Stimulated activated CD4-positive, alpha-beta T cell treated with anti-CD3 and anti-CD28 coated beads, Interleukin-1b, Interleukin-23, amount 100 ng/mL, for 24 hours (primary cell): ENCODE measurements around the gene MT1B.

Source experiments
- DNase-seq, 4 experiments: peaks; one replicate each; pipeline ENCODE4 v3.0.0-alpha.2; 2020; ENCODE audit warnings: low read depth in 4 of 4, low spot score in 1 of 4

The MT1B gene

GRCh38 chr16:56651586-56651985, at the start of gene MT1B:
MT1B (plus strand) TSS chr16:56651886; CDS start chr16:56651954, 68 bp downstream.
- no peak for DNase-seq

DNA sequence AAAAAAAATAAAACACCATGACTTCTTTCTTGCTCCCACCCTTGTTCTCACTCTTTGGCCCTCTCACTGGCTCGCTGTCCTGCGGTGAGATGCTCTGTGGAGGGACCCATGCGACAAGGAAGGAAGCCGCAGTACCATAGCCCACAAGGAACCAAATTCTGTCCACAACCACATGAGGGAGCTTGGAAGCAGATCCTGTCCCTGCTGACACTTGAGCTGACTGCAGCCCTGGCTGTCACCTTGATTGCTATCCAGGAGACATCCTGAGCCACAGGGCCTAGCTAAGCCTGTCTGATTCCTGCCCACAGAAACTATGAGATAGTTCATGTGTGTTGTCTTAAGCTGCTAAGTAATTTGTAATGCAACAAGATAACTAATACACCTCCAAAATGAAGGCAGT, 48.1 kb upstream of the MT1B start:
- no peak for DNase-seq

DNA sequence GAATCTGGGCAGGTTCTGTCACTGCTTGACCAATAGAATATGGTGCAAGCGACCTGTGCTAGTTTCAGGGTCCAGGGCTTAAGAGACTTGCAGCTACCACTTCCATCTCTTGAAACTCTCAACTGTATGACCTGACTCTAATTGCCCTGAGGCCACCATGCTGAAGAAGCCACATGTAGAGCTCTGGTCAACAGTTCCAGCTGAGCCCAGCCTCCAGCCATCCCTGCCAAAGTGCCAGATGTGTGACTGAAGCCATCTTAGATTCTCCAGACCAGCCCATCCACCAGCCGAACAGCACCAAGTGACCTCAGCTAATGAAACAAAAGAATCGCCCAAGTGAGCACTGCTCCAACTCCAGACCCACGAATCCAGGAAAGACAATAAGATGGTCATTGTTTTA, 46.7 kb upstream of the MT1B start:
- no peak for DNase-seq

- DNase-seq = no peak
Measured at GRCh38 chr16:56605475-56605874, 46.2 kb upstream of the MT1B start.

GRCh38 chr16:56606071-56606475, 45.6 kb upstream of the MT1B start:
- no peak for DNase-seq

DNA sequence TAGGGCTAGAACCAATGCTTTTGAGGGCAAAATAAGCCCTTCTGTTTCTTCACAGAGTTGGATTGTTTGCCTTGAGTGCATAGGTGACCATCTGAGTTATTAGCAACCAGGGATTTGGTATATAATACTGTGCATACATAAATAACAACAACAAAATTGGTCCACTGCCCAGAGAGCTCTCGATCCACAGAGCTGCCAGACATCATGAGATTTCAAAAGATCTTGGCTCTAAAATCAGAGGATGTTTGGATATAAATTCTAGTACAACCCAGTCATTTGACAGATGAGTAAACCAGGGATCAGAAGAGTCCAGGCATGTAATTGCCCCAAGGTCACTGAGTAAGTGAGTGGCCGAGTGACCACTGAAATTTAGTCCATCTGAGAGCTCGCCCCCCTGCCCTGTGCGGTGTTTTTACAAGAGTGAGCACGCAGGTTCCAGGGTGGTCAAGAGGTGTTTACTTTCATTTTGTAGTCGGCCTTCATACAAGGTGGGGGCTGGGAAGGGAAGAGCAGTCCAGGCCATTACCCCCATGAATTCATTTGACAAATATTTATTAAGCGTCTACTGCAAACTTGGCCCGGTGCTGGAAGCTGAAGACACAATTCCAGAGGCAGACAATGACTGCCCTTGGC, 45.1 kb upstream of the MT1B start:
- no peak for DNase-seq

GRCh38 chr16:56607109-56607618, 44.5 kb upstream of the MT1B start:
- no peak for DNase-seq

DNA sequence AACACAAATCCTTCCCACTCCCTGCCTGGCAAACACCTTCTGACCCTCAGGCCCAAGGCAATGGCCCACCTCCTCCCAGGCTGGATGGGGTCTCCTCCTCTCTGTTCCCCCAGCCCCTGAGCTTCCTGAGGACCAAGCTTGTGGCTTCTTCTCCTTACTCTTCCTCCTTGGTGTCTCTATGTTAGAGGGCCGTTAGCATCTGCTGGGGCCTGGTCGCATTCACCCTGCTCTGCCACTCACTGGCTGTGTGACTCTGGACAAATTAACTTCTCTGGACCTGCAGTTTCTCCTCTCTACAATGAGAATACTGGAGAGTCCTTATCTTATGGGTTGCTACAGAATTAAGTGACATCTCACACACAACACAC, 44.0 kb upstream of the MT1B start:
- no peak for DNase-seq

- DNase-seq = peak; percentile 79 to 90 (median 82)
Measured at GRCh38 chr16:56608043-56608875, 43.4 kb upstream of the MT1B start, which contains the start of gene MT2A. MT2A (plus strand) TSS chr16:56608584; CDS start chr16:56608656, 72 bp downstream.

GRCh38 chr16:56608876-56609462, 42.7 kb upstream of the MT1B start:
- no peak for DNase-seq

- peak; percentile 52 to 70 (median 60) for DNase-seq
Measured at GRCh38 chr16:56609463-56609921, 42.2 kb upstream of the MT1B start.

DNA sequence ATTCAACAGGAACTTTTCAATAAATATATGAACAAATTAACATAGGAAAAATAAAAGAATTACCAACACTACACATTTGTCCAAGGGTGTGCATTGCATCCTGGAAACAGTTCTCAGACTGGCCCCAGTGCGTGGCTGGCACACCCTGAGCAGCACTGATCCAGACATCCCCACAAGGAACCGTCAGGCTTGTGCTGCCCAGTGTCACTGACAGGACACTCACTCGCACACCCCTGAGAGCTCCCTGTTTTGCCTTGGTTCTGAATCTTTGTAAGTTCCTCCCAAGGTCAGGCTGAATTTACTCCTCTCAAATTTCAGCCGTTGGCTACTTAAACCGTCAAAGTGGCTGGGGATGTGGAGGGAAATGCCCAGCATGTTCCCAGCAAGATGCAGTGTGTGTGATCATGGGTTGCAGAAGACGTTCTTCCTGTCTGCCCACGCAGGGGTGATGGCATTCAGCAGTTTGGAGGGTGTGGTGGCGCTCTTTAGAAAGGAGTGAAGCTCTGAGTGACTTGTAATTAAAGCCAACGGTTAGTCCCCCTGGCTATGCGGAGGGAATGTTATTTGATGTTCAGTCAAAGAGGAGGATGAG, 41.6 kb upstream of the MT1B start:
- DNase-seq = peak; percentile 42 to 77 (median 58)

GRCh38 chr16:56610609-56611111, 41.0 kb upstream of the MT1B start:
- DNase-seq = peak in 1 of 4 experiments; percentile 46

- no peak for DNase-seq
Measured at GRCh38 chr16:56611281-56611833, 40.3 kb upstream of the MT1B start.

DNA sequence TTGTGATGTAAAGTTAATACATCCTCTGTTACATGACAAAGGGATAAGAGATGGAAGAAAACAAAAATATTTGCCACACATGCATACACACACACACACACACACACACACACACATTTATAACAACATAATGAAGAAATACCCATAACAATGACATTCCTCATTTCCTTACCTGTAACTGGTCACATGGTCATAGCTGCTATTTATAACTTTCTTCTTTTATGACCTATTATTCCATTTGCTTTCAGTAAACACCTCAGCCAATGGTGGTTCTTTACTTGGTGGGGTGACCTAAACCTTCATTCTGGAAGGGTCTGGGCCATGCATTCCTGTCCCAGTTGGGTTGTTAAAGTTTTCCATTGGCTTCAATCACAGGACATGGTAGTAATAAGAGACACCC, 38.0 kb upstream of the MT1B start:
- no peak for DNase-seq

DNA sequence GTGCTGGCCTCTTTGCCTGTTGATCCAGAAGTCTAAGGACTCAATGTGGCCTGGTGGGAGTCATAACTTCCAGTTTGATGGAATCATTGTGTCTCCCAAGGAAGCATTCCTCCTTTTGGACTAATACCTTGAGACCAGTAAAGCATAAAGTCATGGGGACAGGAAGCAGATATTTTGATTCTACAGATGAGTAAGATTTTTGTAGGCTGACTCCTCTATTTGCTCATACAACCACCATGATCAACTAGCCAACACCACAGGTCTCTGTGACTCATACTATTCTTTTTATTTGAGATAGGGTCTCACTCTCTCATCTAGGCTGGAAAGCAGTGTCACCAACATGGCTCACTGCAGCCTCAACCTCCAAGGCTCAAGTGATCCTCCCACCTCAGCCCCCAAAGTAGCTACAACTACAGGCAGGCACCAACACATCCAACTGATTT, 37.1 kb upstream of the MT1B start:
- no peak for DNase-seq

- DNase-seq = no peak
Measured at GRCh38 chr16:56615353-56615752, 36.3 kb upstream of the MT1B start.

DNA sequence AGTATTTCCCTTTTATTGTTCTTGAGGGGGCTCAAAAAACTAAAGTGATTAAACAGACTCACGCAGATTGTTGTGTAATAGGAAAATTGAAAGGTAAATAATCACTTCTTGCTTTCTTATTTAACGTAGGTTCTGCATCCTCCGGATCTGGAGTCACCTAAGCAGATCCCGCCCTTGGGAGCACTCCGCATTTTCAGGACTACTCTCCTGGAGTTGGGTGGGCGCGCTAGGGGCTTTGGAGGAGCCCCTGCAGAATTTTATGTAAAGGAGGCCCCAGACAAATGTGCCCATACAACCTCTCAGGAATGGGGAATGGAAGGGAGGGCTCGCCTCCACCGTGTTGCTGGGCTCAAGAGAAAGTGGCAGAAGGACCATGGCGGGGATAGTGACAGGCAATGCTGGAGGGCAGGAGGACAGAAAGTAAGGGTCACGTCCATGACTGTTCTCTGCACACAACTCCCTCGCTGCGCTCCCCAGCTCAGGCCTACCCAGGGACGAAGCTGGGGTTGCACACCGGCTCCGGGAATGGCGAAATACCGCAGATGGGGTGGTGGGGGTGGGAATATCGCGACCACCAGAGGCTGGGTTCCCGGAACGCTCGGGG, 35.0 kb upstream of the MT1B start:
- DNase-seq = no peak

DNA sequence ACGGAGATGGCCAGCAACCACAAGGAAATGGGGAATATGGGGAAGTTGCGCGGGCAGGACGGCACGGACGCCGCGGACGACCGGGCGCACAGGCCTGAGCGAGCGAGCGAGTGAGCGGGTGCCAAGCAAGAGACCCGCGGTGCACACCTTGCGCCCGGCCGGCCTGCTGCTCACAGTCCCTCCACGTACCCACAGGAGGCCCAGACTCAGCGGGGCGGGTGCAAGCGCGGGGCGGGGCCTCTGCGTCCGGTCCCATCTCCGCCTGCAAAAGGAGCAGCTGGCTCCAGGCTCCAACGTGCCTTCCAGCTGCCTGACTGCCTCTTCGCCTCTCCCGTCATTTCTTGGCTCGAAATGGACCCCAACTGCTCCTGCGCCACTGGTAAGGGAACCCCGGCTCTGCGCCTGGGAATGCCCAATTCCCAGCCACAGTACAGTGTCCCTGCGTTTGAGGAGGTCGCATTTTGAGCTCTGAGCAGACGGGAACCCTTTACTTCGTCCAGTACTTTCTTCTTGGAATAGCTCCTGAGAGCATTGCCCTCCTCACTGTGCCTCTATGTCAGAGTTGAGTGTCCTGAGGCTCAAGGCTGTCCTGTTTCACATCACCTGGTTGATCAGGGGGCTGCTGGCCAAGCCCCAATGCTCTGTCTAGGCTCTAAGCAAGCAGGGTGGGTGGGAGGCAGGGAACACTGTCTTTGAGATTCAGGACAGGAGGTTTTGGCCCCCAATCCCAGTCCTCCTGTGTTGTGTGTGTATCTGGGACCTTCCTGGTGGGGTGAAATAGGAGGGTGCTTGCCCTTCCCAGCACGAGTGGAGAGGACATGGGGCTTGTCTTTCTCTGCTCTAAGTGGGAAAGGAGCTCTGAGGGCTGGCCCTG, 34.2 kb upstream of the MT1B start:
- DNase-seq = peak in 1 of 4 experiments; percentile 56
